Neural progenitor cell (in vitro differentiated cells): ENCODE results near the gene SRR.

Experiments used
- CTCF ChIP-seq: fragments of 200-600 bp; sonication (generic); IDR thresholded peaks from 2 replicates; pipeline ENCODE4 v1.5.1; 2017; ENCODE audit warnings: antibody characterized with exemption, mild to moderate bottlenecking
- EZH2 ChIP-seq: fragments of 200-600 bp; sonication (generic); IDR thresholded peaks from 2 replicates; pipeline ENCODE4 v1.6.1; 2017; ENCODE audit warnings: antibody characterized with exemption, mild to moderate bottlenecking, moderate library complexity
- EZH2phosphoT487 ChIP-seq: fragments of 200-600 bp; sonication (generic); IDR thresholded peaks from 2 replicates; pipeline ENCODE4 v1.6.1; 2017; ENCODE audit warnings: antibody characterized with exemption

GRCh38 chr17:2362881-2363280 lies 59.1 kb downstream of the SRR start:
- TF ChIP-seq CTCF (no peak), EZH2 (no peak), EZH2phosphoT487 (no peak)
